Kidney epithelial cell (primary cell): ENCODE measurements around the gene HPDL. TPM values are rescaled to one million over a fixed set of nuclear protein-coding genes. Genes with fewer than 3 reads are reported as not detected.

Experiments
- DNase-seq: peaks from one replicate; pipeline ENCODE4 v3.0.0-alpha.2; 2010; ENCODE audit warnings: low read depth
- H3K27me3 ChIP-seq: 2 replicates; pipeline ENCODE4 v1.6.0; 2011; ENCODE audit warnings: low read length; ENCODE audit not compliant: control insufficient read depth, insufficient read depth
- H3K36me3 ChIP-seq: 2 replicates; pipeline ENCODE4 v1.5.1; 2011; ENCODE audit warnings: low read length; ENCODE audit not compliant: control insufficient read depth, insufficient read depth
- H3K4me3 ChIP-seq: 2 replicates; pipeline ENCODE4 v1.5.1; 2011; ENCODE audit warnings: low read depth, mild to moderate bottlenecking, control low read depth, low read length
- total RNA-seq: library from RNA; depleted of rRNA; stranded (reverse); fragments of >200 nt; gene quantifications from 2 replicates; pipeline ENCODE4 v1.2.3, GENCODE V29; 2015
- TF ChIP-seq, protein P1 (sequence below): IDR thresholded peaks from 2 replicates; pipeline ENCODE4 v1.5.1; 2011; ENCODE audit warnings: mild to moderate bottlenecking, moderate library complexity, low read length, control low read depth, inconsistent platforms; ENCODE audit not compliant: insufficient read depth, poor library complexity, severe bottlenecking

Gene HPDL
- total RNA-seq, 1 donor from 2014 or later = 0.58 TPM

GRCh38 chr1:45364294-45364693 is 37.6 kb downstream of the HPDL start:
- no peaks in the 10 kb centered on the region for H3K36me3 ChIP-seq
- TF ChIP-seq, protein P1, sequence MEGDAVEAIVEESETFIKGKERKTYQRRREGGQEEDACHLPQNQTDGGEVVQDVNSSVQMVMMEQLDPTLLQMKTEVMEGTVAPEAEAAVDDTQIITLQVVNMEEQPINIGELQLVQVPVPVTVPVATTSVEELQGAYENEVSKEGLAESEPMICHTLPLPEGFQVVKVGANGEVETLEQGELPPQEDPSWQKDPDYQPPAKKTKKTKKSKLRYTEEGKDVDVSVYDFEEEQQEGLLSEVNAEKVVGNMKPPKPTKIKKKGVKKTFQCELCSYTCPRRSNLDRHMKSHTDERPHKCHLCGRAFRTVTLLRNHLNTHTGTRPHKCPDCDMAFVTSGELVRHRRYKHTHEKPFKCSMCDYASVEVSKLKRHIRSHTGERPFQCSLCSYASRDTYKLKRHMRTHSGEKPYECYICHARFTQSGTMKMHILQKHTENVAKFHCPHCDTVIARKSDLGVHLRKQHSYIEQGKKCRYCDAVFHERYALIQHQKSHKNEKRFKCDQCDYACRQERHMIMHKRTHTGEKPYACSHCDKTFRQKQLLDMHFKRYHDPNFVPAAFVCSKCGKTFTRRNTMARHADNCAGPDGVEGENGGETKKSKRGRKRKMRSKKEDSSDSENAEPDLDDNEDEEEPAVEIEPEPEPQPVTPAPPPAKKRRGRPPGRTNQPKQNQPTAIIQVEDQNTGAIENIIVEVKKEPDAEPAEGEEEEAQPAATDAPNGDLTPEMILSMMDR = no peak
- no peak for DNase-seq
- no peak overlapping the region for H3K4me3 ChIP-seq
- H3K27me3 ChIP-seq = no peaks in the 10 kb centered on the region

GRCh38 chr1:45365051-45365450 is 38.4 kb downstream of the HPDL start:
- H3K27me3 ChIP-seq = no peaks in the 10 kb centered on the region
- H3K4me3 ChIP-seq = no peak overlapping the region
- H3K36me3 ChIP-seq = no peaks in the 10 kb centered on the region
- TF ChIP-seq, protein P1 = no peak
- no peak for DNase-seq

DNA sequence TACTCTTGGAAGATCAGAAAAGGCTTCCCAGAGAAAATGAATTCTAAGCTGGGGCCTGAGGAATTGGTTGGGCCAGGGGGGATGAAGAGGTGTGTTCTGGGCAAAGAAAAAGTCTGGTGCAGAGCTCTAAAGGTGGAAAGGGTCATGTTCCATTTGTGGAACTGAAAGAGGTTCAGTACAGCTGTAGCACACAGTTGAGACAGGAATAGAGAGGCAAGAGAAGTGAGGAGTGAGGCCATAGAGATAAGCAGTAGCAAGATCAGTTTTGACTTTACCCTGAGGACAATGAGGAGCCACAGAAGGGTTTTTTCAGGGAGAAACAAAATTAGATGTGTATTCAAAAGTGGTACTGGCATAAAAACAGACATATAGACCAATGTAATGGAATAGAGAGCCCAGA is 43.9 kb downstream of the HPDL start:
- TF ChIP-seq, protein P1 = no peak
- Histone ChIP-seq H3K4me3 (no peak overlapping the region), H3K36me3 (no peaks in the 10 kb centered on the region), H3K27me3 (no peaks in the 10 kb centered on the region)
- no peak for DNase-seq

- Histone ChIP-seq H3K4me3 (no peak overlapping the region), H3K36me3 (no peaks in the 10 kb centered on the region), H3K27me3 (no peaks in the 10 kb centered on the region)
- TF ChIP-seq, protein P1 = no peak
- no peak for DNase-seq
Observed at GRCh38 chr1:45373573-45373972, 46.9 kb downstream of the HPDL start.

GRCh38 chr1:45375104-45376090 is 48.7 kb downstream of the HPDL start:
- no peaks in the 10 kb centered on the region for H3K36me3 ChIP-seq
- H3K27me3 ChIP-seq = no peaks in the 10 kb centered on the region
- TF ChIP-seq, protein P1 = no peak
- no peak overlapping the region for H3K4me3 ChIP-seq
- no peak for DNase-seq
